GM21381 (cell line): Measurements from ENCODE around the gene KPNA4.

Source experiments
- ATAC-seq: cut with Tn5 transposase; IDR thresholded peaks from one replicate; pipeline ENCODE4 v1.9.1; 2021; ENCODE audit warnings: mild to moderate bottlenecking, moderate library complexity; ENCODE audit not compliant: unreplicated experiment

KPNA4 gene

DNA sequence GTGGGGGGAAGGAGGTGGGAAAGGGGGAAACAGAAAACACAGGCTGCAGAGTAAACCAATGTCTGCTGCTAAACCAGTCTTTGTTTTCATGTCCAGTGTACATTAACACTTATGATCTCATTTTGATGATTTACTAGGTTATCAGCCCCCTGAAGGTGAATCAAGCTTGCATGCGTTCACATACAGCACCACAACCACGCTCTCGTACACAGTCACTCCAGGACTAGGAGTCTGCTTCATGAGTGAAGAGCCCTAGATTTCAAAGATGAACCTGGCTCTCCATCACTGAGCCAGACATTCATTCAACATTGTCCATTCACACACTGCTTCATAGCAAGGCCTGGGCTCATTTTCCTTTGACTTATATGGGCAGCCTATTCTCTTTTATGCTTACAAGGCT lies 64.0 kb downstream of the KPNA4 start:
- no peak for ATAC-seq

DNA sequence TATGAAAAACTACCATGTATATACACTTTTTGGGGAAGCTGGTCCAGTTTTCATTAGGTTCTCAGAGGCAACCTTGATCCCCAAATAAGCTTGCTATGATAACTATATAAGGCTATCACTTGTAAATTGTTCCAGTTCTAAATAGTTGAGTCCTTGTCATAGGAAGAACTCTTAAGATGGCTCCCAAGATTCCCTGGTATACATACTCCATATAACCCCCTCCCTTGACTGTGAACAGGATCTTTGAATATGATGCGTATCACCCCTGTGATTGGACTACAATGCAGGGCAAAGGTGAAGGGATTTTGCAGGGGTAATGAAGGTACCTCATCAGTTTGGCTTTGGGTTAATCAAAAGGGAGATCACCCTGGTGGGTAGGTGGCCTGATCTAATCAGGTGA lies 67.2 kb downstream of the KPNA4 start:
- ATAC-seq, result no peak

GRCh38 chr3:160490166-160490565 lies 75.2 kb downstream of the KPNA4 start:
- no peak for ATAC-seq

DNA sequence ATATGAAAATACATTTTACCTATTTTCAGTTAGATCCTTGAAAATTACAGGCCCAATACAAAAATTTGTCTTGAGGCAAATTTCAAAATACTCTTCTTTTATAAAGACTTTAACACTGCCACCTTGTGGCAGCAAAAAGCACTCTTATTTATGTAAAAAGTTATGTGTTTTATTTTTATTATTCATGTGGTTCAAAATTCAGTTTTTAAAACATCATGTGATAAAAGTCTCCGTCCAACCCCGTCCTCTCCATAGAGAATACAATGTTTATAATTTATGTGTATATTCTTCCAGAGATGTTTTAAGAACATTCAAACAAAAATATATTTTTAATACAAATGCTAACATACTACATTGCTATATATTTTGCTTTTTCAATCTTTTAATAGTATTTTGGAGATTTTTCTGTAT lies 78.9 kb downstream of the KPNA4 start:
- ATAC-seq, result no peak

- ATAC-seq, result no peak
These were observed 82.6 kb downstream of the KPNA4 start for GRCh38 chr3:160482796-160483195.

DNA sequence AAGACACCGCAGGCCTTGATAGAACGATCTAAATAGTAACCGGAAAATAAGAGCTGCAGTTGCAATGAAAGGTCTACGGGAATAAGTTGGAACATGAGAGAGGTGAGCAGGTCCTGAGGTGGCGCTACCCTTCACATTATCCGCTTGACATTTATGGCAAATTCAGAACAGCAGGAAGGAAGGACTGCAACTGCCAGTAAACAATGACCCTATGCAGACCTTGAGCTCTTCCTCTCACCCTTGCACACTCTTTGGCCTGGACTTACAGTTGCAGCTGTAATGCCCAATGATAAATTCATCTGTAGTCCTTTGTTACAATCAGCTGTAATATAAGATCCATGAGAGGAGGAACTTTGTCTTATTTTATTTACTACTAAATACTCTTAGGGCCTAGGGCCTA lies 83.5 kb downstream of the KPNA4 start:
- ATAC-seq, result no peak

GRCh38 chr3:160480931-160481330 lies 84.4 kb downstream of the KPNA4 start:
- no peak for ATAC-seq

DNA sequence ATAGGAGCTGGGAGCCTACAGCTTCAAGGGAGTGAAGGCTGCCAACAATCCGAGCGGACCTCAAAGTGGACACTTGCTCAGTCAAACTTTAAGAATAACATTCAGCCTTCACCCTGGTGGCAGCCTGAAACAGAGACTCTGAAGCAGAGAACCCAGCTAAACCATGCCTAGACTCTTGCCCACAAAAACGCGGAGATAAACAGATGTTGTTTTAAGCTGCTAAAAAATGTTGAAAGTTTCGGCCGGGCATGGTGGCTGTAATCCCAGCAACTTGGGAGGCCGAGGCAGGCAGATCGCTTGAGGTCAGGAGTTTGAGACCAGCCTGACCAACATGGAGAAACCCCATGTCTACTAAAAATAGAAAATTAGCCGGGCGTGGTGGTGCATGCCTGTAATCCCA lies 86.0 kb downstream of the KPNA4 start:
- no peak for ATAC-seq

DNA sequence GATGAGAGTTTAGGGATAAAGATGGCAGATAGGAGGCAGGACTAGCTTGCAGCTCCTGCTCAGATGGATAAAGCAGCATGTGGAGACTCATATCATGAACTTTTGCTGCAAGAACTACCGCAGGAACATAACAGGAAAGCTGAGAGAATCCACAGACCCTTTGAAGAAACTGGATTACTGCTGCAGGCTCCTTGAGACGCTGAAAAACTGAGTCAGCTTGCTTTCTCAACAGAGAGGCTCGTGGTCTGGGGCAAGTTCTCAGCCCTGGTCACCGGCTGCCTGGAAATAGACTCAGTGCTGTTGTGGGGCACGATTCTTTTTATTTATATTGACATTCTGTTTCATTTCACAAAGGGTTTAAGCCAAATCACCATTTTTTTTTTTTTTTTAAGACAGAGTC lies 87.0 kb downstream of the KPNA4 start:
- ATAC-seq, result no peak

DNA sequence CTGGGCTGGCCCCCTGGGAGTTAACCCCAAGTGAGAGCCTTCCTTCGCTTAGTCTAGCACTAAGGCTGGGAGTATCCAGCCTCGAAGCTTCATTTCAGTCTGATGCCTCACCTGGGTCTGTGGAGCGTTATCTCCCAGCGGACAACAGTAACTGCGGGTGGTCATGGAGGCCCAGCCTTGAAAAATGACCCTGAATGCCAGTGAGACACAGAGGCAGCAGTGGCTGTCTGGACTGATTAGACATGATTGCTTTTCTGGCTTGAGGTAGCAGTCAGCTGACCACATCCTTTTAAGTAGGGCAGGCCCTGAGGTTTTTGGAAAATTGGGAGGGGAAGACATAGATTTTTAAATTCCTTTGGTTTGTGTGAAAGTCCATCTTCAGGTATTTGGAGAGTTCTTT lies 87.6 kb downstream of the KPNA4 start:
- ATAC-seq, result no peak

DNA sequence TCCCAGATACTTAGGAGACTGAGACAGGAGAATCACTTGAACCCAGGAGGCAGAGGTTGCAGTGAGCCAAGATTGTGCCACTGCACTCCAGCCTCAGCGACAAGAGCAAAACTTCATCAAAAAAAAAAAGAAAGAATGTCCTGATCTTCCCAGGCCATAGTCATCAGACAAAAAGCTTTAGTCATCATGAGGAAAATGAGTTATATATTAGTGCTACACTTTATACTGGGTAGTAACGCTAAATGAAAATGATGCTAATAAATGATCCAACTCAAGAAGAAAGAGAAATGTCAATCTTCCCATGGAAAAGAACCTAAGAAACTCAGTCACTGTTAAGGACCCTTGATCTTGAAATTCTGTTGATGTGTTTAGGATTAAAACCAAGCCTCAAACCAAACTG lies 89.5 kb downstream of the KPNA4 start:
- ATAC-seq, result no peak

DNA sequence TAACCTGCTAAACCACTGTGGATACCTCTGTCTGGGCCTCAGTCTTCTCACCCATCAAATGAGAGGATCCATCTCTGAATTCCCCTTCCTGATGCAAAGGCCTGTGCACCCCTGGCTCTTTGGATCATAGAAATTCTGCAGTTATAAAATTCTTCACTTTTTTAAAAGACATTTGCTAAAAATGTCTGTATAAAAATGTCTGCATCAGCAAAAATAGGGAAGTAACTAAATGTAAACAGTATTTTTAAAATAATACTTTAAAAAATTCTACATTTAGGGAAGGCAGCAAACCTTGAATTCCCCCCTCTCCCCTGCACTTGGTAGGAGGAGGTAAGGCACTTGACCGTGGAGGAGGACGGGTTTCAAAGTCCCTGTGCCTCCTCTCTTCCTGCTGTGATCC lies 90.2 kb downstream of the KPNA4 start:
- no peak for ATAC-seq

GRCh38 chr3:160474416-160474838 lies 90.9 kb downstream of the KPNA4 start:
- no peak for ATAC-seq

- ATAC-seq, result no peak
These were observed 91.4 kb downstream of the KPNA4 start for GRCh38 chr3:160473978-160474377.

- no peak for ATAC-seq
These were observed 92.2 kb downstream of the KPNA4 start for GRCh38 chr3:160473221-160473620.

DNA sequence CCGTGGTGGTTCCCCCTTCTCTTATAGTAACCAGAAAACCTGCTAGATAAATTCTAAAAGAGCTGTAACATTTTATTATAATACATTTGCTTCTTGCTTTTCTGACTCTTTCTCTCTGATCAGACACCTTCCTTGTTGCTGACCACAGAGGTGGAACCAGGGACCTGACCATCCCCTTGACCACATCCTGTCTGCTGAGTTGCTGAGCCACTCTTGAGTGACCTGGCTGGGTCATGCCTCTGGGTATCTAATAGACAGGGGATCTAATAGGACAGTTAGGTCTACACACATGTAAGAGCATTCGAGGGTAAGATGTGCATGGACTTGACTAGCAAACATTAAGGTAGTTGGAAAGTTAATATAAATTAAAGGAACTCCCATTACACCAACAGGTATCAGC lies 93.0 kb downstream of the KPNA4 start:
- peak; percentile 81 for ATAC-seq

DNA sequence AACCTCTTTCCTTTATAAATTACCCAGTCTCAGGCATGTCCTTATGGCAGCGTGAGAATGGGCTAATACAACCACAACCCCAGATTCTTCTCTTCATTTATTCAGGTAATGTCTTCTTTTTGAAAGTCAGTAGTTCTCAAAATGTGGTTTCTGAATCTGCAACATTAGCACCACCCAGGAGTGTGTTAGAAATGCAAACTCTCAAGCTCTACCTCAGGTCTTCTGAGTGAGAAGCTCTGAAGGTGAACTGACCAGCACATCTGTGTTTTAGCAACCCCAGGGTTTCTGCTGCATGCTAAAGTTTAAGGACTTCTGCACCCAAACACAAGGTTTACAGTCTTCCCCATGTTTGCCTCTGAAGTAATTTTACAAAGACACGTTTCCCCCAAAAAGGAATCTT lies 93.5 kb downstream of the KPNA4 start:
- no peak for ATAC-seq

DNA sequence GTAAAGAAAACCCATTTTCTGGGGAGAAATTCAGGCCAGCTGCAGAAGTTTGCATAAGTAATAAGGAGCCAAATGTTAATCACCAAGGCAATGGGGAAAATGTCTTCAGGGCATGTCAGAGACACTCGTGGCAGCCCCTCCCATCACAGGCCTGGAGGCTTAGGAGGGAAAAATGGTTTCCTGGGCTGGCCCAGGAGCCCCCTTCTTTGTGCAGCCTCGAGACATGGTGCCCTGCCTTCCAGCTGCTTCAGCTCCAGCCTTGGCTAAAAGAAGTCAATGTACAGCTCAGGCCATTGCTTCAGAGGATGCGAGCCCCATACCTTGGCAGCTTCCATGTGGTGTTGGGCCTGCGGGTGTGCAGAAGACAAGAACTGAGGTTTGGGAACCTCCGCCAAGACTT lies 95.2 kb downstream of the KPNA4 start:
- ATAC-seq, result no peak

DNA sequence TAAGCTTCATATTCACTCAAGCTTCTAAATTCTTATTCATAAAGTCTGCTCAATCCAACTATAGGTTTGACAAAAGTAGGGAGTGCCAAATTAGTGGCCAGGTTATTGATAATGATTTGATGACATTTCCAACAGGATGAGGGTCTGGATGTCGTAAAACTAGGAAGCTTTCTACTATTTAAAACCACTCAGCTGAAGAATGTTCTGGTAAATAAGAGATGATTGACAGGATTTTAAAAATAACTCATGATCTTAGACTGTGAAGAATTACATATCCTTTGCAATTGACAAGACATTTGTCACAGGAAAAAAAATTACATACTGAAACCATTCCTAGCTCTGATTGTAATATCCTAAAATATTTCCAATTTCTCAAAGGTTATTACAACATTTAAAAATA lies 100.4 kb downstream of the KPNA4 start:
- no peak for ATAC-seq

- no peak for ATAC-seq
These were observed 101.0 kb downstream of the KPNA4 start for GRCh38 chr3:160464321-160464720.

- ATAC-seq, result no peak
These were observed 105.3 kb downstream of the KPNA4 start for GRCh38 chr3:160460033-160460432.

GRCh38 chr3:160459450-160459970 lies 105.9 kb downstream of the KPNA4 start:
- ATAC-seq, result no peak

DNA sequence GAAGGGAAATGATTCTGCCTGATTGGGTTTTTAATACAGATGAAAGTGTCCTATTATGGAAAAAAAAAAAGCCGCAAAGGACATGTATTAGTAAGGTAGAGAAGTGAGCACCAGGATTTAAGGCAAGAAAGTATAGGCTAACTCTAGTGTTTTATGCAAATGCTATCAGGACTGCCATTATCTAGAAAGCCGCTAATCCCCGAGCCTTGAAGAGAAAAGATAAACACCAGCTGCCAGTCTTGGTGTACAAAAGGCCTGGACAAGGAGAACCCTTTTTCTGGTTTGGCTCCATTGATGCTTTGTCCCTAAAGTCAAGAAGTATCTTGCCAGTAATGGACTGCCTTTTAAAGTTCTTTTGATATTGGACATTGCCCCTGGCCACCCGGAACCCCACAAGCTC lies 107.2 kb downstream of the KPNA4 start:
- no peak for ATAC-seq

DNA sequence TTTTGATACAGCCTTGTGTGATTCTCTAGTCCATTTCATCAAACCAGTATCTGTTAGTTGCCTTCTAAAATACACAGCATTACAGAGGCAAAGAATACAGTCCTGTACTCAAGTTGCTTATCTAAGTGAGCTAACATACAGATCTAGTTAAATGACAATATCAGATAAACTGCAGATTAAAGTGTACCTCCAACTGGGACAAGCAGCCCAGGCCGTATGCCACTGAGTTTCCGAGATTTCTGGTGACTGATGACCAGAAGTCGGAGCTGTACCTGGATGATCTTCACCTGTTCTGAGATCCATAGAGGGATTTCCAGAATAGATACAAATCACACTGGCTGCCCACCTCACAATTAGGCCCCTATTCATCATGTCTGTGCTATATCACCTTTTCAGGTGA lies 109.5 kb downstream of the KPNA4 start:
- no peak for ATAC-seq
